Smooth muscle cell of the pulmonary artery (primary cell): ENCODE results near the gene AMZ1. TPM values are rescaled to one million over a fixed set of nuclear protein-coding genes. Genes with fewer than 3 reads are reported as not detected.

Experiments
- total RNA-seq: library from RNA; depleted of rRNA; stranded (reverse); fragments of >200 nt; gene quantifications from 2 replicates; pipeline ENCODE4 v1.2.3, GENCODE V29; 2014

The AMZ1 gene, protein sequence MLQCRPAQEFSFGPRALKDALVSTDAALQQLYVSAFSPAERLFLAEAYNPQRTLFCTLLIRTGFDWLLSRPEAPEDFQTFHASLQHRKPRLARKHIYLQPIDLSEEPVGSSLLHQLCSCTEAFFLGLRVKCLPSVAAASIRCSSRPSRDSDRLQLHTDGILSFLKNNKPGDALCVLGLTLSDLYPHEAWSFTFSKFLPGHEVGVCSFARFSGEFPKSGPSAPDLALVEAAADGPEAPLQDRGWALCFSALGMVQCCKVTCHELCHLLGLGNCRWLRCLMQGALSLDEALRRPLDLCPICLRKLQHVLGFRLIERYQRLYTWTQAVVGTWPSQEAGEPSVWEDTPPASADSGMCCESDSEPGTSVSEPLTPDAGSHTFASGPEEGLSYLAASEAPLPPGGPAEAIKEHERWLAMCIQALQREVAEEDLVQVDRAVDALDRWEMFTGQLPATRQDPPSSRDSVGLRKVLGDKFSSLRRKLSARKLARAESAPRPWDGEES
- total RNA-seq = 0.50 and 1.2 TPM in 2 replicates

DNA sequence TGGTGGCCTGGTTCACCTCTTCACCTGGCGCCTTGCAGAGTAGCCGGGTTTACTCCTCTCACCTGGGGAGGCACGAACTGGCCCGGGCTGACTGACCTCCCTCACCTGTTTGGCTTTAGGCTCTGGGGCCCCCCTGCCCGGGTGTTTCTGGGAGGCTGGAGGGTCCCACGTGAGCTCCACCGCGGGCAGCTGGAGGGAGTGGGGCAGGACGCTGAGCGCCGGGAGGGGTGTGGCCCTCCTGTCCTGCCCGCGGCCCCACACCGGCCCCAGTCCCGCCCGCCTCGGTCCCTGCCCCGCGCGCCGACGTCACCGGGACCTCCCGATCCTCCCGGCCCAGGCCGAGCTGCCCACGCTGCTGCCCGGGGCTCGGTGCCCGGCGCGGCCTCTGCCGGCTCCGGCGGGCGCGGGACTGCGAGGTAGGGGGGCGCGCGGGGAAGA lies at the start of gene AMZ1:
TSS of gene AMZ1 (plus strand) at position 322 of the 438 bp plus-strand sequence. CDS start 12,250 bp downstream, outside the sequence.

Other genes with a start within 250 kb of the AMZ1 start
- gene GRIFIN, start 211.8 kb upstream of the AMZ1 start, total RNA-seq = not detected in 2 replicates
- 1.6 and 19.7 TPM in 2 replicates for gene LFNG, start 168.4 kb upstream of the AMZ1 start, total RNA-seq
- gene BRAT1, start 132.7 kb upstream of the AMZ1 start, total RNA-seq = 22.8 and 31.8 TPM in 2 replicates
- 9.6 and 12.9 TPM in 2 replicates for gene IQCE, start 129.2 kb upstream of the AMZ1 start, total RNA-seq
- 37.3 and 76.9 TPM in 2 replicates for gene TTYH3, start 56.2 kb upstream of the AMZ1 start, total RNA-seq
- gene GNA12, start 156.1 kb downstream of the AMZ1 start, total RNA-seq = 44.1 and 54.0 TPM in 2 replicates